ENCODE data around the gene OSBPL2.

The OSBPL2 gene

GRCh38 chr20:62336775-62337557, 98.6 kb downstream of the OSBPL2 start:
- H3K36me3 Mint-ChIP-seq = peaks cover 5% of the 10 kb centered on the region
- H3K4me3 Mint-ChIP-seq = peak overlapping the region; percentile 75
- ATAC-seq (ENCODE audit: low read depth) (no peak), DNase-seq (ENCODE audit: low spot score in 2 of 2) (no peak)
- H3K27ac Mint-ChIP-seq = peak overlapping the region; percentile 95
- no peaks in the 10 kb centered on the region for H3K27me3 Mint-ChIP-seq
- H3K4me1 Mint-ChIP-seq = peaks cover 38% of the 10 kb centered on the region
- peaks cover 3% of the 10 kb centered on the region for H3K9me3 Mint-ChIP-seq

- peaks cover 3% of the 10 kb centered on the region for H3K9me3 Mint-ChIP-seq
- peaks cover 38% of the 10 kb centered on the region for H3K4me1 Mint-ChIP-seq
Observed at GRCh38 chr20:62337558-62338293, 99.4 kb downstream of the OSBPL2 start.

GRCh38 chr20:62338294-62338620, 99.9 kb downstream of the OSBPL2 start:
- Mint-ChIP-seq H3K9me3 (peaks cover 3% of the 10 kb centered on the region), H3K27ac (peak overlapping the region; percentile 95), H3K27me3 (no peaks in the 10 kb centered on the region), H3K4me1 (peaks cover 38% of the 10 kb centered on the region), H3K36me3 (peaks cover 8% of the 10 kb centered on the region), H3K4me3 (peak overlapping the region; percentile 75)
- DNase-seq (ENCODE audit: low spot score in 2 of 2) (no peak), ATAC-seq (ENCODE audit: low read depth) (no peak)

More at GRCh38 chr20:62337558-62338293, 99.4 kb downstream of the OSBPL2 start:
- Mint-ChIP-seq H3K27ac (peak overlapping the region; percentile 95), H3K27me3 (no peaks in the 10 kb centered on the region), H3K4me3 (peak overlapping the region; percentile 75), H3K36me3 (peaks cover 5% of the 10 kb centered on the region)
- peak; percentile 65 for ATAC-seq (ENCODE audit: low read depth)
- peak; percentile 68 to 70 for DNase-seq (ENCODE audit: low spot score in 2 of 2)

- Mint-ChIP-seq H3K4me3 (peak overlapping the region; percentile 92), H3K36me3 (peaks cover 8% of the 10 kb centered on the region), H3K4me1 (peaks cover 39% of the 10 kb centered on the region), H3K27me3 (no peaks in the 10 kb centered on the region), H3K27ac (peak overlapping the region; percentile 95), H3K9me3 (peaks cover 3% of the 10 kb centered on the region)
- peak; percentile 63 to 74 for DNase-seq (ENCODE audit: low spot score in 2 of 2)
- ATAC-seq (ENCODE audit: low read depth) = peak; percentile 63
Observed at GRCh38 chr20:62339647-62340062, 101.3 kb downstream of the OSBPL2 start.

GRCh38 chr20:62342910-62343309, 104.6 kb downstream of the OSBPL2 start:
- Mint-ChIP-seq H3K27me3 (no peaks in the 10 kb centered on the region), H3K4me1 (peaks cover 14% of the 10 kb centered on the region), H3K27ac (no peak overlapping the region), H3K4me3 (no peak overlapping the region), H3K9me3 (no peaks in the 10 kb centered on the region), H3K36me3 (peaks cover 8% of the 10 kb centered on the region)
- ATAC-seq (ENCODE audit: low read depth) (no peak), DNase-seq (ENCODE audit: low spot score in 2 of 2) (no peak)

GRCh38 chr20:62344092-62344491, 105.8 kb downstream of the OSBPL2 start:
- DNase-seq (ENCODE audit: low spot score in 2 of 2) (no peak), ATAC-seq (ENCODE audit: low read depth) (no peak)
- Mint-ChIP-seq H3K4me1 (peaks cover 11% of the 10 kb centered on the region), H3K4me3 (no peak overlapping the region), H3K27ac (no peak overlapping the region), H3K27me3 (no peaks in the 10 kb centered on the region), H3K36me3 (peaks cover 11% of the 10 kb centered on the region), H3K9me3 (peaks cover 3% of the 10 kb centered on the region)

- Mint-ChIP-seq H3K36me3 (peaks cover 13% of the 10 kb centered on the region), H3K4me1 (peaks cover 8% of the 10 kb centered on the region), H3K27me3 (no peaks in the 10 kb centered on the region), H3K9me3 (peaks cover 5% of the 10 kb centered on the region), H3K27ac (no peak overlapping the region), H3K4me3 (no peak overlapping the region)
- ATAC-seq (ENCODE audit: low read depth) = no peak
- no peak for DNase-seq (ENCODE audit: low spot score in 2 of 2)
Observed at GRCh38 chr20:62344782-62345181, 106.5 kb downstream of the OSBPL2 start.

Data from memory B cell (primary cell).